ENCODE data around the gene BRI3.

Gene BRI3

DNA sequence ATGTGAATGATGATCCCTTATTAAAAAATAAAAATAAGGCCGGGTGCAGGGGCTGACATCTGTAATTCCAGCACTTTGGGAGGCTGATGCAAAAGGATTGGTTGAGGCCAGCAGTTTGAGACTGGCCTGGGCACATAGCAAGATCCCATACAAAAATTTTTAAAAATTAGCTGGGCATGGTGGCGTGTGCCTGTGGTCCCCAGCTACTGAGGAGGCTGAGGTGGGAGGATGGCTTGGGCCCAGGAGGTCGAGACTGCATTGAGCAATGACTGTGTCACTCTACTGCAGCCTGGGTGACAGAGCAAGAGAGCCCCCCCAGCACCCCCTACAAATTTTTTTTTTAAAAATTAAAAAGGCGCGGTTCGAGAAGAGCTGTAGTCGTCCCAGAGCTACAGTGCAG, 1.2 kb upstream of the BRI3 start:
- no peak for TF ChIP-seq EZH2 (IDR thresholded peaks at IDR 0.05; ENCODE audit: borderline replicate concordance, low read length)
- TF ChIP-seq, protein P1, sequence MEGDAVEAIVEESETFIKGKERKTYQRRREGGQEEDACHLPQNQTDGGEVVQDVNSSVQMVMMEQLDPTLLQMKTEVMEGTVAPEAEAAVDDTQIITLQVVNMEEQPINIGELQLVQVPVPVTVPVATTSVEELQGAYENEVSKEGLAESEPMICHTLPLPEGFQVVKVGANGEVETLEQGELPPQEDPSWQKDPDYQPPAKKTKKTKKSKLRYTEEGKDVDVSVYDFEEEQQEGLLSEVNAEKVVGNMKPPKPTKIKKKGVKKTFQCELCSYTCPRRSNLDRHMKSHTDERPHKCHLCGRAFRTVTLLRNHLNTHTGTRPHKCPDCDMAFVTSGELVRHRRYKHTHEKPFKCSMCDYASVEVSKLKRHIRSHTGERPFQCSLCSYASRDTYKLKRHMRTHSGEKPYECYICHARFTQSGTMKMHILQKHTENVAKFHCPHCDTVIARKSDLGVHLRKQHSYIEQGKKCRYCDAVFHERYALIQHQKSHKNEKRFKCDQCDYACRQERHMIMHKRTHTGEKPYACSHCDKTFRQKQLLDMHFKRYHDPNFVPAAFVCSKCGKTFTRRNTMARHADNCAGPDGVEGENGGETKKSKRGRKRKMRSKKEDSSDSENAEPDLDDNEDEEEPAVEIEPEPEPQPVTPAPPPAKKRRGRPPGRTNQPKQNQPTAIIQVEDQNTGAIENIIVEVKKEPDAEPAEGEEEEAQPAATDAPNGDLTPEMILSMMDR (IDR thresholded peaks at IDR 0.05; ENCODE audit: low read length), result no peak
- Histone ChIP-seq H2AFZ (ENCODE audit: low read length) (no peak overlapping the region), H3K4me3 (ENCODE audit: low read depth, low read length, poor library complexity, severe bottlenecking) (peak overlapping the region; percentile 65), H4K20me1 (ENCODE audit: insufficient read depth, low read length) (no peaks in the 10 kb centered on the region), H3K9me2 (ENCODE audit: low read depth, low read length) (no peaks in the 10 kb centered on the region), H3K9me3 (ENCODE audit: low read length) (no peaks in the 10 kb centered on the region), H3K9ac (ENCODE audit: low read length) (no peak overlapping the region; the same call in 1 of the 2 replicates), H3K36me3 (ENCODE audit: insufficient read depth, low read length) (peaks cover 6% of the 10 kb centered on the region; the same call in 1 of the 2 replicates), H3K4me1 (ENCODE audit: insufficient read depth, low read length, severe bottlenecking) (peaks cover 20% of the 10 kb centered on the region), H3K27ac (ENCODE audit: low read depth, low read length, poor library complexity, severe bottlenecking) (no peak overlapping the region), H3K4me2 (ENCODE audit: low read length) (peak overlapping the region; percentile 96), H3K27me3 (ENCODE audit: insufficient read depth, low read length) (no peaks in the 10 kb centered on the region), H3K79me2 (ENCODE audit: insufficient read depth, low read length) (no peaks in the 10 kb centered on the region), H3F3A (ENCODE audit: insufficient read depth, low read length) (no peaks in the 10 kb centered on the region)

DNA sequence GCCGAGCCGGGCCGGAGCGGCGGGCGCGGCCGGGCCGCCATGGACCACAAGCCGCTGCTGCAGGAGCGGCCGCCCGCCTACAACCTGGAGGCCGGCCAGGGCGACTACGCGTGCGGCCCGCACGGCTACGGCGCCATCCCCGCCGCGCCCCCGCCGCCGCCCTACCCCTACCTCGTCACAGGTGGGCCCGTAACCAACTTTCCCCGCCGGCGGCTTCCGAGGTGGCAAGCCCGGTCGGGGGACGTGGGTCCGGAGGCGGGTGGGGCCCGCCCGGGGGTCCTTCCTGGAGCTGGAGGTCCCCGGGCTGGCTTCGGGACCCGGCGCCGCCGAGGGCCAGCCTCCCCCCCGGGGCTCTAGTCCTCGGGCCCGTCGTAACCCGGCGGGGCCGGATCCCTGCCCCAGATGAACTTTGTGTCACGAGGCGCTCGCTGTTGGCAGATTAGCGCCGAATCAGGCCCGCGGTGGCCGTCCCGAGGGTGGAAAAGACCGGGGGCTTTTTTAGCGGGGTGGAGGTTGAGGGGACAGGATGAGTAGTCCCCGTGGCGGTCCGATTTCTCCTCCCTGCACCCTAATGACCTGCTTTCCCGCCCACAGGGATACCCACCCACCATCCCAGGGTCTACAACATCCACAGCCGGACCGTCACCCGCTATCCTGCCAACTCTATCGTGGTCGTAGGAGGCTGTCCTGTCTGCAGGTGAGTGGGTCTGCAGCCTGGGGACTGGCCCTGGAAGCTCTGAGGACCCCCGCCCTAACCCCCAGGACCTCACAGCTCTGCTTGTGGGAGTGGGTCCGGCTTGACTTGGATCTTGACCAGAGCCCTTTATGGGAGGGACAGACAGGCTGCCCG, 496 bp downstream of the BRI3 start:
- no peak overlapping the region for H2AFZ ChIP-seq (ENCODE audit: low read length)
- H3K9me3 ChIP-seq (ENCODE audit: low read length), result no peaks in the 10 kb centered on the region
- H3K9ac ChIP-seq (ENCODE audit: low read length), result peak overlapping the region; percentile 76
- no peaks in the 10 kb centered on the region for H4K20me1 ChIP-seq (ENCODE audit: insufficient read depth, low read length)
- H3K36me3 ChIP-seq (ENCODE audit: insufficient read depth, low read length), result peaks cover 6% of the 10 kb centered on the region; the same call in 1 of the 2 replicates
- no peaks in the 10 kb centered on the region for H3K9me2 ChIP-seq (ENCODE audit: low read depth, low read length)
- peaks cover 20% of the 10 kb centered on the region for H3K4me1 ChIP-seq (ENCODE audit: insufficient read depth, low read length, severe bottlenecking)
- H3K27me3 ChIP-seq (ENCODE audit: insufficient read depth, low read length), result no peaks in the 10 kb centered on the region
- H3K4me3 ChIP-seq (ENCODE audit: low read depth, low read length, poor library complexity, severe bottlenecking), result peak overlapping the region; percentile 79
- TF ChIP-seq, protein P1 (IDR thresholded peaks at IDR 0.05; ENCODE audit: low read length), result no peak
- TF ChIP-seq EZH2 (IDR thresholded peaks at IDR 0.05; ENCODE audit: borderline replicate concordance, low read length), result no peak
- H3K27ac ChIP-seq (ENCODE audit: low read depth, low read length, poor library complexity, severe bottlenecking), result no peak overlapping the region
- H3F3A ChIP-seq (ENCODE audit: insufficient read depth, low read length), result no peaks in the 10 kb centered on the region
- no peaks in the 10 kb centered on the region for H3K79me2 ChIP-seq (ENCODE audit: insufficient read depth, low read length)
- H3K4me2 ChIP-seq (ENCODE audit: low read length), result peak overlapping the region; percentile 76

DNA sequence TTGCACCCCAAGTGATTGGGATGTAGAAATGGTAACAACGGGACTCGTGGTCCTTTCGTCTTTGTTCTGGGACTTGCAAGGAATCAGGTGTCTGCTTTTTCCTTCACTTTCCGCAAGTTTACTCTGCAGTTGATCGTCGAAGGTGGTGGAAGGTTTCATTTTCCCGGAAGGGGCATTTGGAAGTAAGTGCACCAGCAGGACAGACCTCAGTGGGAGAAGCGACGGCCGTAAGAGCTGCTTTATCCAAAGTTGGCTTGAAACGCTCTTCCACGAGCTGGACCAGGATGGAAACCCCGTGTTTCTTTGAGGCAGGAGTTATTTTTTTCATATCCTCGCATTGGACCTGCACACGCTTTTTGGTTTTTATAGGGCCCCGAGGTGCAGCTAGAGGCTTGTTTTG, 1.2 kb downstream of the BRI3 start:
- no peak overlapping the region for H2AFZ ChIP-seq (ENCODE audit: low read length)
- H3K4me3 ChIP-seq (ENCODE audit: low read depth, low read length, poor library complexity, severe bottlenecking), result peak overlapping the region; percentile 79

More for the DNA sequence above, 1.2 kb downstream of the BRI3 start:
- H3K4me2 ChIP-seq (ENCODE audit: low read length), result peak overlapping the region; percentile 76
- H3K9ac ChIP-seq (ENCODE audit: low read length), result no peak overlapping the region; the same call in 1 of the 2 replicates
- H3K9me3 ChIP-seq (ENCODE audit: low read length), result no peaks in the 10 kb centered on the region
- TF ChIP-seq, protein P1 (IDR thresholded peaks at IDR 0.05; ENCODE audit: low read length), result no peak
- TF ChIP-seq EZH2 (IDR thresholded peaks at IDR 0.05; ENCODE audit: borderline replicate concordance, low read length), result no peak
- no peaks in the 10 kb centered on the region for H3F3A ChIP-seq (ENCODE audit: insufficient read depth, low read length)
- peaks cover 20% of the 10 kb centered on the region for H3K4me1 ChIP-seq (ENCODE audit: insufficient read depth, low read length, severe bottlenecking)
- no peaks in the 10 kb centered on the region for H3K27me3 ChIP-seq (ENCODE audit: insufficient read depth, low read length)
- peaks cover 6% of the 10 kb centered on the region; the same call in 1 of the 2 replicates for H3K36me3 ChIP-seq (ENCODE audit: insufficient read depth, low read length)
- H4K20me1 ChIP-seq (ENCODE audit: insufficient read depth, low read length), result no peaks in the 10 kb centered on the region
- H3K79me2 ChIP-seq (ENCODE audit: insufficient read depth, low read length), result no peaks in the 10 kb centered on the region
- no peak overlapping the region for H3K27ac ChIP-seq (ENCODE audit: low read depth, low read length, poor library complexity, severe bottlenecking)
- H3K9me2 ChIP-seq (ENCODE audit: low read depth, low read length), result no peaks in the 10 kb centered on the region

Measured in OCI-LY1 (cell line).